ENCODE results near the gene SIGLEC1. TPM values are rescaled to one million over a fixed set of nuclear protein-coding genes. Genes with fewer than 3 reads are reported as not detected.

The SIGLEC1 gene
- total and polyA plus RNA-seq, 2 of the 4 experiments (the other 2 are of a cell fraction): not detected

DNA sequence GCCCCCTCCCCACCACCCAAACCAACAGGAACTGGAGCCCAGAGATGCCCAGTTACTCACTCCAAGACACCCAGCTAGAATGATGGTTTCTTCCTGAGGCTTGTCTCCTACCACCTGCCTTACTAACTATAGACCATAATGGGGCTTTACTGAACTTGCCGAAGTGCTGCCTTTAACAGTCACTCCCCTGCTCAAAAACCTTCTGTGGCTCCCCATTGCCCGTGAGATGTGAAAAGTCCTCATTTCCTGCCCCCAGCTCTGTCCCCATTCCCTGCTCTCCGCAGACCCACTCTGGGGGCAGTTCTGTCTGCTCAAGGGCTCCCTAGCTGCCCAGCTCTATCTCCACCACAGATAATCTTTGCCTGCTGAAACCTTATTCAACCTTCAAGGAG is 4.9 kb downstream of the SIGLEC1 start:
- CTCF ChIA-PET: interaction anchor here (2.2 kb wide), 1 partner anchor 31 kb away, joined by 8 read pairs; no protein-coding TSS in a partner anchor
- POLR2A ChIA-PET (ENCODE audit: unreplicated experiment): no interaction called here
- no peak for TF ChIP-seq MXI1 (IDR thresholded peaks at IDR 0.05; ENCODE audit: borderline replicate concordance, low read depth, low read length)
- TF ChIP-seq RAD21 (IDR thresholded peaks at IDR 0.05; ENCODE audit: low read length): no peak
- no peak for TF ChIP-seq ELK1 (IDR thresholded peaks at IDR 0.05; ENCODE audit: borderline replicate concordance, low read depth, low read length)
- no peak for TF ChIP-seq MAFK (IDR thresholded peaks at IDR 0.05; ENCODE audit: low read depth, low read length)
- TF ChIP-seq BHLHE40 (IDR thresholded peaks at IDR 0.05; ENCODE audit: low read depth, low read length): no peak
- no peak for TF ChIP-seq CHD1 (IDR thresholded peaks at IDR 0.05; ENCODE audit: low read depth, low read length)
- TF ChIP-seq SMC3 (IDR thresholded peaks at IDR 0.05; ENCODE audit: low read depth, low read length): no peak
- TF ChIP-seq POLR2A (IDR thresholded peaks at IDR 0.05; ENCODE audit: low read depth, low read length): no peak
- no peak for TF ChIP-seq FOS (IDR thresholded peaks at IDR 0.05; ENCODE audit: low read depth, low read length)
- TF ChIP-seq NFE2L2 (IDR thresholded peaks at IDR 0.05; ENCODE audit: low read depth, low read length): no peak
- TF ChIP-seq CTCF (conservative IDR thresholded peaks at IDR 0.05; ENCODE audit: low read depth, low read length): no peak
- no peak for TF ChIP-seq RCOR1 (IDR thresholded peaks at IDR 0.05; ENCODE audit: insufficient replicate concordance, low read length)
- intact Hi-C loops (cut with micrococcal nuclease) (no loop called here), dilution Hi-C loops (cut with HindIII; ENCODE audit: low sequenced_read_pairs, unreplicated experiment) (no loop called here), in situ Hi-C loops (cut with MboI; ENCODE audit: low sequenced_read_pairs) (no loop called here)
- Histone ChIP-seq H2BK15ac (ENCODE audit: low read depth, low read length) (no peak overlapping the region), H3K36me3 (ENCODE audit: control insufficient read depth, insufficient read depth, low read length) (no peaks in the 10 kb centered on the region), H2AK5ac (ENCODE audit: low read depth, low read length) (no peak overlapping the region), H3K9ac (ENCODE audit: low read depth, low read length) (no peak overlapping the region), H2AFZ (replicated peaks; ENCODE audit: low read length, poor library complexity) (no peak overlapping the region), H3K4me2 (ENCODE audit: low read depth, low read length) (no peak overlapping the region), H3K56ac (ENCODE audit: extremely low read depth, insufficient read depth, low read length) (no peak overlapping the region), H4K5ac (ENCODE audit: low read depth, low read length) (no peak overlapping the region), H3K27me3 (ENCODE audit: control insufficient read depth, insufficient read depth, low read length) (peaks cover 35% of the 10 kb centered on the region), H3K27ac (ENCODE audit: insufficient read depth, low read length) (no peak overlapping the region), H4K20me1 (ENCODE audit: insufficient read depth, low read length) (no peaks in the 10 kb centered on the region), H3K4me3 (ENCODE audit: insufficient read depth, low read depth, low read length) (no peak overlapping the region), H2BK20ac (ENCODE audit: low read depth, low read length) (no peak overlapping the region), H3K9me3 (ENCODE audit: control insufficient read depth, insufficient read depth, low read length) (peaks cover 2% of the 10 kb centered on the region; the same call in 1 of the 2 replicates), H3K4me1 (ENCODE audit: control insufficient read depth, insufficient read depth, low read length) (no peaks in the 10 kb centered on the region), H4K8ac (ENCODE audit: low read depth in 2 of 2, low read length in 2 of 2) (no peak overlapping the region), H3K4ac (ENCODE audit: low read depth, low read length) (no peak overlapping the region), H3K23ac (ENCODE audit: low read depth, low read length) (no peak overlapping the region), H3K14ac (replicated peaks; ENCODE audit: low read depth, low read length) (no peak overlapping the region), H2AK9ac (replicated peaks; ENCODE audit: low read depth, low read length, poor library complexity) (no peak overlapping the region), H2BK120ac (ENCODE audit: low read depth, low read length) (no peak overlapping the region), H3K79me1 (ENCODE audit: low read depth in 1 of 2, low read length in 2 of 2) (no peaks in the 10 kb centered on the region), H3K18ac (ENCODE audit: low read depth, low read length) (no peak overlapping the region), H2BK5ac (ENCODE audit: low read depth, low read length, poor library complexity, severe bottlenecking) (no peak overlapping the region), H4K91ac (ENCODE audit: insufficient read depth, low read depth, low read length) (no peak overlapping the region), H3K9me1 (ENCODE audit: insufficient read depth, low read length) (no peaks in the 10 kb centered on the region)
- BruUV-seq (replicated peaks): no TSS peak
- no peak for DNase-seq
- ATAC-seq (ENCODE audit: low read depth): no peak
- 78% methylated on average over 2 of the region's 3 CpGs; no CpG with 5 or more reads in 1 of the 2 experiments for WGBS, 2 experiments (ENCODE audit: extremely low coverage in 2 of 2, insufficient read length in 1 of 2)

All from IMR-90 (cell line).